GM23338 (cell line): ENCODE measurements around the gene ZBTB20. TPM values are rescaled to one million over a fixed set of nuclear protein-coding genes. Genes with fewer than 3 reads are reported as not detected.
A peak's percentile ranks its signal among the peaks of the same experiment; 100 is the strongest.

ENCODE experiments used
- ATAC-seq: fragments of 200-7000 bp; cut with Tn5 transposase; 3 replicates; pipeline ENCODE4 v1.9.1; 2020
- DNase-seq: peaks from one replicate; pipeline ENCODE4 v3.0.0-alpha.2; 2015; ENCODE audit warnings: low spot score
- H2AFZ ChIP-seq: fragments of 200-600 bp; sonication (generic); 2 replicates; pipeline ENCODE4 v1.8.0; 2016; ENCODE audit warnings: antibody characterized with exemption, mild to moderate bottlenecking, moderate library complexity
- H3F3A ChIP-seq: fragments of 200-600 bp; sonication (generic); replicated peaks from 2 replicates; pipeline ENCODE4 v1.8.0; 2017; ENCODE audit warnings: antibody characterized with exemption, mixed run types, low read depth
- H3K27ac ChIP-seq: fragments of 200-600 bp; sonication (generic); 2 replicates; pipeline ENCODE4 v1.6.1; 2016; ENCODE audit warnings: low read depth
- H3K27me3 ChIP-seq: fragments of 200-600 bp; sonication (generic); 2 replicates; pipeline ENCODE4 v1.8.0; 2016; ENCODE audit warnings: mild to moderate bottlenecking, mixed run types, moderate library complexity; ENCODE audit not compliant: insufficient read depth
- H3K36me3 ChIP-seq: fragments of 200-600 bp; sonication (generic); 2 replicates; pipeline ENCODE4 v1.8.0; 2016; ENCODE audit warnings: mild to moderate bottlenecking; ENCODE audit not compliant: insufficient read depth
- H3K4me1 ChIP-seq: fragments of 200-600 bp; sonication (generic); 2 replicates; pipeline ENCODE4 v1.8.0; 2016; ENCODE audit warnings: mild to moderate bottlenecking, moderate library complexity; ENCODE audit not compliant: insufficient read depth
- H3K4me2 ChIP-seq: fragments of 200-600 bp; sonication (generic); 2 replicates; pipeline ENCODE4 v1.7.1; 2017; ENCODE audit warnings: mixed run types
- H3K4me3 ChIP-seq: fragments of 200-600 bp; sonication (generic); 2 replicates; pipeline ENCODE4 v1.6.1; 2016; ENCODE audit warnings: mixed run types
- H3K79me2 ChIP-seq: fragments of 200-600 bp; sonication (generic); replicated peaks from 2 replicates; pipeline ENCODE4 v1.8.0; 2017; ENCODE audit warnings: mild to moderate bottlenecking; ENCODE audit not compliant: insufficient read depth
- H3K9me2 ChIP-seq: fragments of 200-600 bp; sonication (generic); 2 replicates; pipeline ENCODE4 v1.8.0; 2017; ENCODE audit not compliant: insufficient read depth
- H4K20me1 ChIP-seq: fragments of 200-600 bp; sonication (generic); replicated peaks from 2 replicates; pipeline ENCODE4 v1.8.0; 2017; ENCODE audit warnings: mild to moderate bottlenecking; ENCODE audit not compliant: insufficient read depth
- H3K27ac Mint-ChIP-seq: 2 replicates; pipeline ENCODE4 v1.8.0; 2020; ENCODE audit warnings: inconsistent platforms, mild to moderate bottlenecking, moderate library complexity, mixed read lengths
- H3K27me3 Mint-ChIP-seq: 3 replicates; pipeline ENCODE4 v1.8.0; 2022; ENCODE audit warnings: low read depth, mild to moderate bottlenecking, moderate library complexity, mixed read lengths, inconsistent platforms; ENCODE audit not compliant: insufficient read depth, poor library complexity
- H3K36me3 Mint-ChIP-seq: 3 replicates; pipeline ENCODE4 v1.8.0; 2021; ENCODE audit warnings: low read depth, mild to moderate bottlenecking, inconsistent platforms, moderate library complexity, mixed read lengths
- H3K4me1 Mint-ChIP-seq: 3 replicates; pipeline ENCODE4 v1.8.0; 2020; ENCODE audit warnings: mild to moderate bottlenecking, inconsistent platforms, mixed read lengths
- H3K4me3 Mint-ChIP-seq: 3 replicates; pipeline ENCODE4 v1.8.0; 2021; ENCODE audit warnings: moderate library complexity, mild to moderate bottlenecking, inconsistent platforms, mixed read lengths
- H3K9me3 Mint-ChIP-seq: 3 replicates; pipeline ENCODE4 v1.8.0; 2020; ENCODE audit warnings: moderate library complexity, mild to moderate bottlenecking, inconsistent platforms, mixed read lengths
- CREB1 ChIP-seq: fragments of 250-450 bp; sonication (Bioruptor Pico); IDR thresholded peaks from 2 replicates; pipeline ENCODE4 v1.5.0; 2020; ENCODE audit warnings: low read depth, mild to moderate bottlenecking, moderate library complexity
- ETS1 ChIP-seq: IDR thresholded peaks from 2 replicates; pipeline ENCODE4 v1.6.1; 2016; ENCODE audit warnings: antibody characterized with exemption
- EZH2 ChIP-seq: fragments of 200-600 bp; sonication (generic); IDR thresholded peaks from one replicate; pipeline ENCODE4 v1.8.0; 2017; ENCODE audit warnings: antibody characterized with exemption, mild to moderate bottlenecking, low read depth; ENCODE audit not compliant: unreplicated experiment
- EZH2phosphoT487 ChIP-seq: fragments of 200-600 bp; sonication (generic); IDR thresholded peaks from one replicate; pipeline ENCODE4 v1.8.1; 2018; ENCODE audit warnings: antibody characterized with exemption; ENCODE audit not compliant: unreplicated experiment
- JUNB ChIP-seq: IDR thresholded peaks from one replicate; pipeline ENCODE4 v1.6.1; 2016; ENCODE audit warnings: antibody characterized with exemption; ENCODE audit not compliant: unreplicated experiment
- NANOG ChIP-seq: IDR thresholded peaks from 2 replicates; pipeline ENCODE4 v1.6.1; 2016; ENCODE audit warnings: antibody characterized with exemption, borderline replicate concordance
- POLR2AphosphoS5 ChIP-seq: IDR thresholded peaks from 2 replicates; pipeline ENCODE4 v1.6.1; 2016; ENCODE audit warnings: antibody characterized with exemption, low read depth
- REST ChIP-seq: IDR thresholded peaks from one replicate; pipeline ENCODE4 v1.6.1; 2018; ENCODE audit warnings: antibody characterized with exemption; ENCODE audit not compliant: unreplicated experiment
- STAT1 ChIP-seq: IDR thresholded peaks from one replicate; pipeline ENCODE4 v1.6.1; 2016; ENCODE audit warnings: antibody characterized with exemption; ENCODE audit not compliant: unreplicated experiment
- ZNF114 ChIP-seq: fragments of 250-450 bp; sonication (Bioruptor Pico); IDR thresholded peaks from 2 replicates; pipeline ENCODE4 v1.5.0; 2020; ENCODE audit warnings: mild to moderate bottlenecking, moderate library complexity
- ZNF331 ChIP-seq: fragments of 250-450 bp; sonication (Bioruptor Pico); IDR thresholded peaks from 2 replicates; pipeline ENCODE4 v1.5.0; 2020; ENCODE audit warnings: low read depth, mild to moderate bottlenecking, moderate library complexity
- polyA plus RNA-seq: library from polyadenylated mRNA; unstranded; fragments of >200 nt; fragmentation: Nextera tagmentation; extraction: Ambion mirVana; gene quantifications from 2 replicates; pipeline ENCODE4 v1.2.1, GENCODE V29; 2016
- total RNA-seq: library from RNA; depleted of rRNA; stranded (reverse); fragments of >200 nt; shearing (Covaris generic); gene quantifications from 2 replicates; pipeline ENCODE4 v1.2.3, GENCODE V29; 2014

ZBTB20 gene
- total and polyA plus RNA-seq, 2 experiments from 2014 or later = 2.0 to 3.3 TPM

GRCh38 chr3:114739627-114740026, 407.5 kb downstream of the ZBTB20 start:
- Mint-ChIP-seq H3K4me3 (no peak overlapping the region), H3K4me1 (peaks cover 3% of the 10 kb centered on the region; the same call in 1 of the 3 replicates), H3K36me3 (no peaks in the 10 kb centered on the region), H3K27ac (no peak overlapping the region), H3K27me3 (no peaks in the 10 kb centered on the region), H3K9me3 (no peaks in the 10 kb centered on the region)
- H3K27ac ChIP-seq = no peak overlapping the region
- no peak for DNase-seq
- no peaks in the 10 kb centered on the region for H3K27me3 ChIP-seq
- H3K9me2 ChIP-seq = no peaks in the 10 kb centered on the region
- no peaks in the 10 kb centered on the region for H3K36me3 ChIP-seq
- no peaks in the 10 kb centered on the region for H3K4me1 ChIP-seq
- no peak overlapping the region for H2AFZ ChIP-seq
- TF ChIP-seq ETS1 (no peak), REST (no peak), STAT1 (no peak), JUNB (no peak), ZNF331 (CRISPR knock-in tag) (no peak), ZNF114 (CRISPR knock-in tag) (no peak), NANOG (no peak), CREB1 (CRISPR knock-in tag) (no peak)
- H3K79me2 ChIP-seq = no peaks in the 10 kb centered on the region
- H3K4me2 ChIP-seq = no peak overlapping the region
- H4K20me1 ChIP-seq = no peaks in the 10 kb centered on the region
- H3F3A ChIP-seq = no peaks in the 10 kb centered on the region
- no peak overlapping the region for H3K4me3 ChIP-seq
- ATAC-seq = peak; percentile 54

- Mint-ChIP-seq H3K4me1 (no peaks in the 10 kb centered on the region), H3K9me3 (no peaks in the 10 kb centered on the region), H3K27me3 (no peaks in the 10 kb centered on the region), H3K27ac (no peak overlapping the region), H3K36me3 (no peaks in the 10 kb centered on the region), H3K4me3 (no peak overlapping the region)
- ATAC-seq = no peak
- no peaks in the 10 kb centered on the region for H3K4me1 ChIP-seq
- no peaks in the 10 kb centered on the region for H4K20me1 ChIP-seq
- H3K4me2 ChIP-seq = no peak overlapping the region
- no peaks in the 10 kb centered on the region for H3K9me2 ChIP-seq
- H3F3A ChIP-seq = no peaks in the 10 kb centered on the region
- no peak overlapping the region for H3K27ac ChIP-seq
- H2AFZ ChIP-seq = no peak overlapping the region
- DNase-seq = no peak
- no peaks in the 10 kb centered on the region for H3K79me2 ChIP-seq
- H3K27me3 ChIP-seq = no peaks in the 10 kb centered on the region
- H3K4me3 ChIP-seq = no peak overlapping the region
- no peaks in the 10 kb centered on the region for H3K36me3 ChIP-seq
- no peak for TF ChIP-seq ETS1
- TF ChIP-seq STAT1 = no peak
- TF ChIP-seq CREB1 (CRISPR knock-in tag) = no peak
- no peak for TF ChIP-seq NANOG
- TF ChIP-seq EZH2 = no peak
- TF ChIP-seq POLR2AphosphoS5 = no peak
- TF ChIP-seq EZH2phosphoT487 = no peak
- TF ChIP-seq REST = no peak
- TF ChIP-seq ZNF114 (CRISPR knock-in tag) = no peak
- no peak for TF ChIP-seq JUNB
Observed at GRCh38 chr3:114732353-114732752, 414.7 kb downstream of the ZBTB20 start.
